DMS153 (cell line): ENCODE measurements around the gene RAB27A.
"Not testable (repeated sequence)": the region's sequence is repeated elsewhere in the genome, so short reads cannot be mapped to it uniquely, and the experiment has no call there.

Experiments
- DNase-seq: peaks from one replicate; lab custom pipeline; 2025; lab: John Stamatoyannopoulos, UW

Gene RAB27A

DNA sequence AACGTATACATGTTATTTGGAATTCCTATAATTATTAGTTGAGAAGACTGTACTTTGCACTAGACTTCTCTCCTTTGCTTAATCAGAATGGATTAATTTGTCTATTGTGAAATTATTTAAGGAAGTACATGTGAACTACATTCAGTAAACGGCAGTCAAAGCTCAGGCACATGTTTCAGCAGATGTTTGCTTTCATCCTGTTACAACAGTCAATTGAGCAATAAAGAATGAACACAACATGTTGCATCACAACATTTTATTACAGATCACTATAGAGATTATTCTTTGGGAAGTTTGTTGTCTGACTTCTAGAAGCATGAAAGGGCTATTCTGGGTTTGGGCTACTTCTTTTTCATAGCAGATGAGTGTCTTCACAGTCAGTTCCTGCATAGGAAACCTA, 39.2 kb downstream of the RAB27A start:
- peak; percentile 0 for DNase-seq

DNA sequence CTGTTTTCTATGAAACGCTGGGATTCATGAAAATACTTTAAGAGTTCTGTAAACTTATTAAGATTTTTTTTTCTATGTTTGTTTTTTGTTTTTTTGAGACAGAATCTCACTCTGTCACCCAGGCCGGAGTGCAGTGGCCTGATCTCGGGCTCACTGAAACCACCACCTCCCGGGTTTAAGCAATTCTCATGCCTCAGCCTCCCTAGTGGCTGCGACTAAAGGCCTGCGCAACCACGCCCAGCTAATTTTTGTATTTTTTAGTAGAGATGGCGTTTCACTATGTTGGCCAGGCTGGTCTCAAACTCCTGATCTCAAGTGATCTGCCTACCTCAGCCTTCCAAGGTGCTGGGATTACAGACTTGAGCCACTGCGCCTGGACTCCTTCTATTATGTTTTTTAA, 39.7 kb downstream of the RAB27A start:
- DNase-seq = not testable (repeated sequence)

DNA sequence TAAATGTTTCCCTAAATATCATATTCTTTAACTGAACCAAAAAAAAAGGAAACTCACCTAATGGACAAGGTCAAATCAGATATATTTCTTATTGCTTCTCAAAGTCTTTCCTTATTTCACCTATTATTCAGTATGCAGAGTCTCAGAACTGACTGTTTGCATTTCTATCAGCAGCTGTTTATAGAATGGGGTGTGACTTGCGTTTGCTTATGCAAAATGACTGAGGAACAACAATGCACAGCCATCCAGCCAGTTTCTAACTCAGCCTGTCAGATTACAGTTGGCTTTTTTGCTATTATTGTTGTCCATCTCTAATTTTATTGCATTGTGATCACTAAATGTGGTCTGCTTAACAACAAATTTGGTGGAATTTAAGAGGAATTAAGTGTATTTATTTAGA, 40.7 kb downstream of the RAB27A start:
- DNase-seq = peak; percentile 2

DNA sequence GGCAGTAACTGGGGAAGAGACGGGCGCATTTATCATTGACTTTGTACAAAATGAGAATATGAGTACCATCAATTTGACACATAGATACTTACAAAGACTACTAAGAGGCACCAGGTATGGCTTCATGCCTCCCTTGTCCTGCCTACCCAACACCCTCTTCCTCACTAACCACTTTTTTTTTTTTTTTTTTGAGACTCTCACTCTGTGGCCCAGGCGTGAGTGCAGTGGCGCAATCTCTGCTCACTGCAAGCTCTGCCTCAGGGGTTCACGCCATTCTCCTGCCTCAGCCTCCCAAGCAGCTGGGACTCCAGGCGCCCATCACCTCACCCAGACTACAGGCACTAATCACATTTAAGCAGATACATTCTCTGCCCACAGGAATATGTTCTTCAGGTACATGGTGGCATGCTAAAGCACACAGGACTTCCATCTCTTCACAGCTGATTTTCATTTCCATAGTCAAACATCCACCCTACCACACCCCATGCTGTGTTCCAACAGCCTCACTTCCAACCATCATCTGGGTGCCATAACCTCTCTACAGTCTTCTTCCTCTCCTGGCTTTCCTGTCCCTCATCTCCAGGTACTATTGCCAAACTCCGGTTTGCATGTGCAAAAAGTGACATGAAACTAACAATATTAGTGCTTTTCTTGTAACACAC, 41.7 kb downstream of the RAB27A start:
- DNase-seq = no peak

DNA sequence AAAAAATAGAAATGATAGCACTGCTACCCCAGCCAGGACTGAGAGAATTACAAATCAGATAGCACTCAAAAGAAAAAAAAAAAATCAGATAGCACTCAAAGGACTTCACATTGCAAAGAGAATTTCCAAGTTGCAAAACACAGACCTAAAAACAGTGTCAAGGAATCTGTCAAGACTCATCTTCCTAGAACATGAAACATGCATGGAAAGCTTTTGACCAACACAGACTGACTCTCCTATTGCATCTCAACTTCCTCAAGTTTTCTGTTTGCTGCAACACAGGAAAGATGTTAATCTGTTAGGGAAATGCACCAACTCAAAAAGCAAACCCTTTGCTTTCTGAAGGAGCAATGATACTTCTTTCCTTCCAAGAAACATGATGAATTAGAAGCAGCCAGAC, 42.3 kb downstream of the RAB27A start:
- DNase-seq = no peak

DNA sequence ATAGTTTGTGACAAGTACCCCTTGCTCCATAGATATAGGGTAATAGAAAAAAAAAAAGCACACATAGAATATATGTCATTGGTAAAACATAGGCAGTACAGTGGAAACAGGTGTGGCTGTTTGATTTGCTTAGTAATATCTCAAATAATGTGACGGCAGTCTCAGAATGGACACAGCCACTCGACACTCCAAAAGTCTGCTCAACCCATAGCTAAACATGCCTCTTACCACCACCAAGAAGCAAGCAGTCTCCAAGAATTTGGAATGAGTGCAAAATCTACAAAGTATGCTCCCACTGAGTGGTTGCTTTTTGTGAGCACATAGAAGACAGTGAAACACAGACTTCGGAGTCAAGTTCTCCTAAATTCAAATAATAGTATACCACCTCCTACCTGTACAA, 43.0 kb downstream of the RAB27A start:
- no peak for DNase-seq

DNA sequence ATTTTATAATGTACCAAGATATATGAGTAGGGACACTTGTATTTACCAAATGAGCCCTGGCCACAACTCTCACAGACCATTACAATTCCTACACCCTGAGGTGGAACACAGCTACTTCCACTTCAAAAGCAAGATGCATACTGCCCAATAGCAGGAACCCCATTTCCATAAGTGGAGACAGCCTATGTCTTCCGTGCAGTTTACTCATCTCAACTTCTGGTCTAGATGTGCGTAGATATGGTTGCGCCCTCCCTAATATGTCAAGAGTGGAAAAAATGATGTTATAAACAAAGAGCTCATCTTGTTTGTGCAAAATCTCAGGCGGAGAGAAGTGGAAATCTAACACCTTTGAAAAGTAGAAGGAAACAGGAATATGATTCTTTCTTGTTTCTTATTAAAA, 44.6 kb downstream of the RAB27A start:
- DNase-seq = no peak

DNA sequence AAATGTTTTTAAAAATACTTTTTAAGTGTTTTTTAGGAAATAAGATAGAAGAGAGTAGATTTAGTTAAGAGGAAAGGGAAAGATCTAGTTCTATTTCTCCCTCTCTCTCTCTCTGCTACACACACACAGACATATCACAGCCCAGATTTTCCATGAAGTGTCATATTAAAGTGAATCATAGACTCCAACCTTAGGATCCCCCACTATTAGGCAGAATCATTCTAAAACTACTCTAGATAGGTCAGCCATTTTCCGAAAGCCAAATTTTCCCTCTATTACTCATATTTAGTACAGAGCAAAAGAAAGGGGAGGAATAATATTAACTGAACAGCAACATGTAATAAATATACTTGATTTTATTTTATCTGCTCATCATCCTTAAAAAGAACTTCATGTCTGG, 47.7 kb downstream of the RAB27A start:
- DNase-seq = no peak

DNA sequence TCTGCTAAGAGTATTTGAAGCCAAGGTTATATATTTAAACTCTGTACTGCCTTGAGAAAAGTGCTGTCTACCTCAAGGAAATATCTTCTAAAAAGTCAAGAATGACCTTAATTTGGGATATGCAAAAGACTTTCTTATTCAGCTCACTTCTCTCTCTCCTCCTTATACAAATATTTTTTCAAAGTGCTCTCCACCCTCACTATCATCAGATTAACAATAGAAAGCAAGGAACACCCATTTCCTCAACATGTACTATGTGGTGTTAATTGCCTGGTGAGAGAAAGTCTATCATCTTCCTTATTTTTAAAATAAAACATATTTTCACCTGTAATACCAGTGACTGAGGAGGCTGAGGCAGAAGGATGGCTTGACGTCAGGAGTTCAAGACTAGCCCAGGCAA, 48.4 kb downstream of the RAB27A start:
- no peak for DNase-seq

DNA sequence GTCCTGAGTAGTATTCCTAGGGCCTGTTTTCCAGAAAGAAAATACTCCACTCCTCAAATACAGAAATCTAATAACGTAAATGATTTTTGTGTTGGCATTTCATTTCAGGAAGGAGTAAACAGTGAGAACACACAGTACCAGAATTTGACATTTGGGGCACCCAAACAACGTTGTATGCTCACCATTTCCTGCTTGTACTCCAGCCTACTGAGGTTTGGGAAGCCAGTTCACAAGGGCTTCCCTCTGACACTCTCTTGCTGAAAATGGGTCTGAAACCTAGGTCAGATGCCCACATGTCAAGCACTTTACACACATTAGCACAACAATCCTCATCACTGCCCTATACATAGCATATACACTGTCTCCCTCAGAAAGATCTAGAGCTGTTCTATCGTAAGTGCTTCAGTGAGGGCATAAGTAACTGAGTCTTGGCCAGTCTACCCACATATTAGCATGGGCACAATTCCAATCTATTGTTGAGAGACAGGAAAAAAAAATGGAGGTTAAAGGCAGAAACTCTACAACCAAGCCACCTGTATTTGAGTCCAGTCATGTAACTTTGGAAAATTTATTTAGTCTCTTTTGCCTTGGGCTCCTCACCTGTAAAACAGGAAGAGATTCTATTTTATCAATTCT, 49.4 kb downstream of the RAB27A start:
- DNase-seq = no peak

DNA sequence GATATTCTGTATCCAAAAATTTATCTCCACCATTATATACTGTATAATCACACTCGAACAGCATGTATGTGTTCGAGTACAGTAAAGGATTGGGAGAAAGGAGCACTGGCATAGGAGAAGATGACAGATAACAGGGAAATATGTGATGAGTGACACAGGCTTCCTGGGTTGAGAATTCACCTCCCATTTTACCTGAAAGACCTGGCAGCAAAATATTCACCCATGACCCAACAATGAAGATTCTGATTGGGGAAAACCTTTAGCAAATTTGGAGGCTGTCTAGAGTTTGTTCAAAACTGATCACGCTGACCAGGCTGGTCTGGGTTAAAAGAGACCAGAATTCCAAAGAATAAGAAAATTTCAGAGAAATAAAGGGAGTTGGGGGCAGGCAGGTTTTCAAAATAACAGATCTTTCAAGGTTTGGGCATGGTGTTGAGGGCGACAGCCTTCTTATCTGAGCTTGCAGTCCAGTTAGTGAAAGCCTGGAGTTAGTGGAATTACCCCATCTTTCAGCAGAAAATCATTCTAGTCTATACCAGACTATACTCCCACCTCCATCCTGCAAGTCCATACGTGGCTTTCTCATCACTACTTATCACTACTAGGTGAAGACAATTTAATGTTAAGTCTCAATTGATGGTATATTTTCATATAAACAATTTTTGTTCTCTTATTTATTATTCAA, 50.0 kb downstream of the RAB27A start:
- DNase-seq = no peak

DNA sequence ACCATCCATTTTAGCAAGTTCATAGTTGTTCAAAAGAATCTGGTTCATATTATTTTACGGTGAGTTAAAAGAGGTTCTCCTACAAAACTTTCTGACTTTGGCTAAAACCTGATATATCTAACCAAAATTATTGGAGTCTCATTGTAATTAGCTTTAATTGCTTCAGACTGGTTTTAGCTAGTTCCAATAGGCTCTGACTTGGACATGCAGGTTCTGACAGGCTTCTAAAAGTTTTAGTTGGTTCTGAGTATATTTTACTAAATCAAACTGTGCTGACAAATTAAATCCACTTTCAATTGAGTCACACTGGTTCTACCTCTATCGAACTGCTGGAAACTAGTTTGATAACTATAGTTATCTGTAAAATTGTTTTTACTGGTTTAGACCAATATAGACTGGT, 50.7 kb downstream of the RAB27A start:
- no peak for DNase-seq

DNA sequence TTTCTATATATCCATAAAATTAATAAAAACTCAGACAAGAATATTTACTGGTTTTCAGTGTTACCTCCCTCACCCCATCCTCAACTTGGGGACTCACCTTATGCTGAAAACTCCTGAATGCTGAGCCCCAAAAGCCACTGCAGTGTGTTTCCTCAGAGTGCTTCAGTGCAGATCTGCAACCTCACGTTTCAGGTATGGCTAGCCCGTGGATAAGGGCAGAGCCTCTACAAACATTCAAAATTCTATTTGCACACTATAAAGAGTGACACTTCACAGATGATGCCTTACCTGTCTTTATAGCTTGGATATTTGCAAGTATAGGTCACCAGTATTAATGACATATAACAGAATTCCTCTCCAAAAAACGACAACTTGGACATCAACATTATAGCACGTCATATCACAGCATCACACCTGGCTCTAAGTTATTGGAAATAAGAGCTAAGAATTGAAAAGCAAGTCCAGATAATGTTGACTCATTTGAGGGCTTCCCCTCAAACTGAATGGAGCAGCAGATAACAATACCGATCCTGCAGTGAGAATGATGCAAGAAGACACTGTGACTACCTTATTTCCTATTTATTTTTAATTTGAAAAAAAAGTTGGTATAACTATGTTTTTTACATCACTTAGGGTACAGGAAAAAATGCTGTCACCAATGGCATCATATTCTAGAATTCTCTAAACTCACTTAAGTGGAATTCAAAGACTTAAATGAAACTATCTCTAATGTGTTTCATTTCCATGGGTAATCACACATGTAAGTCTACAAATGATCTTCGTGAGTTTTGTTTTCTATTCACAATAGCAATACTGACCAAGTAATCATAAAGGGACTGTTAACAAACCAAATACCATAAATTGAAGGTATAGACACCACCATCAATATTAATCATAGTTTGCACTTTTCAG, 52.1 kb downstream of the RAB27A start:
- DNase-seq = no peak

DNA sequence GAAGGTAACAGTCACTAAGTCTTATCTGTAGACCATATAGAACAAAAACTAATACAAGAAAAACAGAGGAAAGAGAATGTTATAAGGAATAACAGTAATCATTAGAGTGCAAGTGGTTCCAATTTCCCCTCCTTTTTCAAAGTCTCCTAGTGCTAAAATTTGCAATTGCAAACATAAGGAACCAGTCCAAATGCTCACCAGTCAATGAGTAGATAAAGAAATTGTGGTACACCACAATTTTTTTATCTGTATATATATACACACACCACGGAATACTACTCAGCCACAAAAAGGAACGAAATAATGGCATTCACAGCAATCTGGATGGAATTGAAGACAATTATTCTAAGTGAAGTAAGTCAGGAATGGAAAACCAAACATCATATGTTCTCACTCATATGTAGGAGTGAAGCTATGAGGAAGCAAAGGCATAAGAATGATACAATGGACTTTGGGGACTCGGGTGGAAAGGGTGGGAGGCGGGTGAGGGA, 54.0 kb downstream of the RAB27A start:
- DNase-seq = no peak

DNA sequence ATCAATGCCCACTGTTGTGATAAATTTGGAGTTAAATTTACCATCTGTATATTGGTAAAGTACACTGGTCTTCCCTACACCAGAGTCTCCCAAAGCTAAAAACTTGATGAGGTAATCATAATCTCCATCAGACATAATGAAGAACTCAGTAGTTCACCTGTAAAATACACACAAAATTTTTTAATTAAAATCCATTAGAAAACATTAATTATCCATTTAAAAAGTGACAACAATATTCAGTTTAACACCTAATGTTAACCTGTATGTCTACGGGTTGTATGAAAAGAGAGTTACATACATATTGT, 54.9 kb downstream of the RAB27A start:
- no peak for DNase-seq

DNA sequence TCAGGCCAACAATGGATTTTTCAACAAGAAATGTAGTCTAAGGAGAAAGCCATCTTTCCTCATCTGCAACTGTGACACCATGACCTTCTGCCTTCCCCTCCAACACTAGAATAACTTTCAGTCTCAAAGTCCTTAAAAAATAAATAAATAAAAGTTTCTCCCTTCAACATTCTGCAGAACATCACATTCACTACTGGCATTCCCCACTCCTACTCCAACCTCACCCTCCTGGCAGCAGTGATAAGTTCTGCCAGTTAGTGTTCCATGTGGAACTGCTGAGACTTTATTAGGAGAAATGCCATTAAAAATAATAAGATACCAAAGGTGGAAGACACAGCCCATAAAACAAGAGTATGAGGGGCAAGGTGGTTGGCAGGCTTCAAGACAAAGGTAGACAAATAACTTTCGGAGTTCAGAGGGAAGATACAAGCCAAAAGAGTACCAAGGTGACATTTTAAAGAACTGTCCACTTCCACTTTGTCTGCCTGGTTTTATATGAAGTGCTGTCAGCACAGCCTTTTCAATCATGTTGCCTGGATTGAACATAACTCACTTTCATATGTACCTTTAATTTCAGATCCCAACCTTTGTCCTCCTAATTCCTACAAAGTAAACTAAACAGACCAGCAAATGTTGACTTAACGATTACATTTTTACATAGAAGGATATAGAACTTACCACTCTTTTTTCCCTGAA, 55.4 kb downstream of the RAB27A start:
- no peak for DNase-seq

DNA sequence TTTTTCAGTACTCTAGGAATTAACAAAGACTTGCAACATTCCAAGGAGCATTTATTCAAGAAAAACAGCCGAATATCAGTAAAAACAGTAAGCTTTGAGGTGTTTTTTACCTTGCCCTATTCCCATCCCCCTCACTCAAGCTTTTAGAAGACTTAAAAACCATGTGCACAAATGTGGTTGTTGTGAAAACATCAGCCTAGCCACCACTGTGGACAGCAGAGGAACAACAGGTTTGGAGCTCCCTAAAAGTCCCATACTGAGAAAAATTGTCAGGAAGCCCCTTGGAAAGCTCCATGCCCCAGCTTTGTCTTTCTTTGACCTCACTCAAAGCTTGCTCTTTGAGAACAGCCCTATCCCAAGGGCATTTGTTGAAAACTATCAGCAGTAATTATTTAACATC, 58.2 kb downstream of the RAB27A start:
- no peak for DNase-seq

DNA sequence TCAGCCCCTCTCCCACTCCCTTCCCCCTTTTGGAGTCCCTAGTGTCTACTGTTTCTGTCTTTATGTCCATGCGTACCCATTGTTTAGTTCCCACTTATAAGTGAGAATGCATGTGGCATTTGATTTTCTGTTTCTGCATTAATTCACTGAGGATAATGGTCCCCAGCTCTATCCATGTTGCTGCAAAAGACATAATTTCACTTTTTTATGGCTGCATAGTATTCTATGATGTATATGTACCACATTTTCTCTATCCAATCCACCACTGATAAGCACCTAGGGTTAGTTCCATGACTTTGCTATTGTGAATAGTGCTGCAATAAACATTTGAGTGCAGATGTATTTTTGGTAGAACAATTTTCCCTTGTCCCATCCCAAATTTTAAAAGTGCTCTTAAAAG, 58.7 kb downstream of the RAB27A start:
- DNase-seq = no peak

DNA sequence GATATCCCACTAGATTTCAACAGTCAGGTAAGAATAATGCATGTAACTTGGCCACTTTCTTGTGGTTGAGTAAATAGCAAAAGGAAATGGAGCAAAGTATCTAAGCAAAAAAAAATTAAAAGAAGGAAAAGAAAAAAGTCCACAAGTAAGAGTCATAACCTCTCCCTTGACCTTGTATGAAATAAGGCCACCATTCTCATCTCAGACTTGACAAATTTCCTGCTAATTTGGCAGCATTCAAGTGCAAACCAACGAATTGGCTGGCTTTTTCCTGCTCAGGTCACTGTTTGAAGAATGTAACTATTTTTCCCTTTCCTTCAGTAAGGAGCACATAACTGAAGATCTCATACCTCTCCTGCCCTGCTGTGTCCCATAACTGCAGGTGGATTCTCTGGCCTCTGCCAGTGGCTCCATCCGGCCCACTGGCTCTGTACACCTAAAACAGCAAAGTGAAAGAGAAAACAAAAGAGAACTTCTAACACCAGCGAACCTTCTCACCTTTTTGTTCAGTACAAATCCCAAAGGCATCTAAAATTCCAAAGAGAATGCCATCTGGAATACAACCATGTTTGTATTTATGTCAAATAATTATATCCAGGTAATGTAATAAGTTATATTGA, 59.5 kb downstream of the RAB27A start:
- no peak for DNase-seq

DNA sequence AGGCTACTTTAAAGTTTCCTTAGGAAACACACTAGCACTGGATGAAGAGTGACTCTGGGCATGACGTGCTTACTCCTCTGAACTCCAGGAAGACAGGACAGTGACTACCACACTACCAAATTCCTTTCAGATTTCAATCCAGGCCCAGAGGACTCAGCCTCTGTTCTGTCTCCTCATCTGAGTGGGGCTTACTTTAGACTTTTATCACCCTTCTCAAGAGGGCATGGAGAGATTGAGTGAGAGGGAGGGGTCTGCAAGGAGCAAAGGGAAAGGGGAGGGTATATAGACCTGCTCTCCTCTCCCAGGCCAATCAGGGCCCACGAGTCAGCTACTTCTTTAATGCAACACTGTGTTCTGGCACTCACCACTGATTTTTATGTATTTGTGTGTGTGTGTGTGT, 63.5 kb downstream of the RAB27A start:
- DNase-seq = no peak

DNA sequence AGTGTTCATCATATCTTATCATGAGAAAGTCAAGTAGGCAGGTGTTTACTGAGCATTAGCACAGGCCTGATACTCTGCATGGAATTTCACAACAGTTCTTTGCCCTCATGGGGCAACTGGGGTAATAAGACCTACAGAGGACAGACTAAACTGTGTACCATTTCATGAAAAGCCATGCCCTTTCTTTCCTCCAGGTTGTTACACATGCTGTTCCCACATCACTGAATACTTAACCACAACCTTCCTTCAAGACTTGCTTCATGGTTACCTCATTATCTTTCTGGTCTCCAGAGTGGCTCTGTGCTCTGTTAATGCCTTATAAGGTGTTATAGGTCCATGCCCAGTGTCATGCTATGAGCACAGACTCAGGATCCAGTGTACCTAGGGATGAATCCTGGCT, 64.7 kb downstream of the RAB27A start:
- DNase-seq = no peak

DNA sequence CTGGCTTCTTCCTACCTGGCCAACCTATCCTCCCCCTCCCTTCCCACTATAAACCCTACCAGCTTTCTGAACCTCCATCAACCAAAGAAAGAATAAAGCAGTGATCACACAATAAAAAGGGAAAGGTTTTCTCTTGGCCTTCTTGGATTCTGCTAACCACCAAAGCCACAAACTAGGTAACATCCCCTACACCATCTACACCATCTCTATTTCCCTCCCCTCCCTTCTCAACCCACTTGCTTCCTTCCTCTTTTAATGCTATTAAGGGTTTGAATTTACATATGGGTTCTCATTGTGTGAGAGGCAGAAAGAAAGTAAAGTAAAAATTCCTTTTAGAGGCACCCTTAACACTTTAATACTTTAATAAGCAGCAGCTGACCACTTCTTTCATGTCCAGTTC, 67.0 kb downstream of the RAB27A start:
- no peak for DNase-seq
